NCI-H446 (cell line): ENCODE measurements around the gene FOXJ3.

Source experiments
- DNase-seq, 2 experiments: peaks; one replicate each; lab custom pipeline; 2025; lab: John Stamatoyannopoulos, UW

FOXJ3 gene

DNA sequence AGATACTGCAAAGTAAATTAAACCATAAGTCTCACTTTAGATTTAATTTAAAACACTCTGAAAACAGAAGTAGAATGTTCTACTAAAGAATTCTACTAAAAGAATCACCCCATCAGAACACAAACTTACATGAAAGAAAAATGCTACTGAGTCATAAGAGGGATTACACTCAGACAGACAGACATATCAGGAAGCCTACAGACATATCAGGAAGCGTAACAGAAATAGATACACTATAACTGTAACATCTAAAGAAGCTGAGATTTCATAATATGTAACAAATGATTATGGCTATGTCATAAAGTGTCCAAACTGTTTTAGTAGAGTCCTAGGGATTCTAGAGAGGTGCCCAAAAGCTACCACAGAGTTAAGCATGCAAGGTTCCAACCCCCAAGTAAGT lies 23.9 kb downstream of the FOXJ3 start:
- no peak for DNase-seq

DNA sequence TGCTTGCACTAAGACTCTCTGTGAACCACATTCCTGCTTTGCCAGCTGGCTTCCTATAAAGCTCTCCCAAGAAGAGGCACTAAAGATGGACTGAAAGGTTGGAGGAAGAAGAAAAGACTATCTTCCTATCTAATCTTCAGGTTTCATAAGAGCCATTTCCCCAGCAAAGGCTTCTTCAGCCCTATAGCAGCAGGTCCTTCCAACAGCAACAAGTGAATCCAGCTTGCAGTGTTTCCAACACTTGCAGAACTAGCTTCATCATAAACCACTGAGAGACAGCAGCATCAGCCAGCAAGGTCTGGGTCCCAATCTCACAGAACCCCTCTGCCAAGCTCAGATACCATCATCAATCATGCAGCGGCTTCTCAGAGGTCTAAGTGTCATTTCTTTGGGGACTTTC lies 28.1 kb downstream of the FOXJ3 start:
- DNase-seq: no peak

DNA sequence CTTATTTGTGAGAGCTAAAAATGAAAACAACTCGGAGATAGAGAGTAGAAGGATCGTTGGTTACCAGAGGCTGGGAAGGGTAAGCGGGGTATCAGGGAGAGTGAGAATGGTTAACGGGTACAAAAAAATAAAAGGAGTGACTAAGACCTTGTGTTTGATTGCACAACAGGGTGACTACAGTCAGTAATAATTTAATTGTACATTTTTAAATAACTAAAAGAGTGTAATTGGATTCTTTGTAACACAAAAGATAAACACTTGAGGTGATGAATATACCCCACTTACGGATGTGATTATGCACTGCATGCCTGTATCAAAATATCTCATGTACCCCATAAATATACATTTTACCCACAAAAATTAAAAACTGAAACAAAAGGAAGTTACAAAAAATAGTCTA lies 29.4 kb downstream of the FOXJ3 start:
- DNase-seq: no peak

DNA sequence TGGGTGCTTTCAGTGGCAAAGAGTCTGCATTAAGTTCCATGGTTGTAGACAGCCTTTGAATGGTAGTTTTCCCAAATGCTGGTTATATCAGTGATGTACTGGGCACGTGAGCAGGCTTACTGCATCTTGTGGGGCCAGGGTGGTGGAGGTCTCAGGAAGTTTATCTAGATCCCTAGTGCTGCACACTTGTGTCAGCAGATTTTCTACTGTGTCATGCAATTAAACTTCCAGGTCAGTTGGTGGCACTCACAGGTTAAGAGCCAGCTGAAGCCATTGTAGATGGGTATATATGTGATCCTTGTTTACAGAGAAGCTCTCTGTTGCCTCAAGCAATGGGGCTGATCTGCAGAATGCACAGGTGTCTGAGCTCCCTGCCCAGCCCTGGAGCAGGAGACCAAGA lies 33.0 kb downstream of the FOXJ3 start:
- DNase-seq: no peak

DNA sequence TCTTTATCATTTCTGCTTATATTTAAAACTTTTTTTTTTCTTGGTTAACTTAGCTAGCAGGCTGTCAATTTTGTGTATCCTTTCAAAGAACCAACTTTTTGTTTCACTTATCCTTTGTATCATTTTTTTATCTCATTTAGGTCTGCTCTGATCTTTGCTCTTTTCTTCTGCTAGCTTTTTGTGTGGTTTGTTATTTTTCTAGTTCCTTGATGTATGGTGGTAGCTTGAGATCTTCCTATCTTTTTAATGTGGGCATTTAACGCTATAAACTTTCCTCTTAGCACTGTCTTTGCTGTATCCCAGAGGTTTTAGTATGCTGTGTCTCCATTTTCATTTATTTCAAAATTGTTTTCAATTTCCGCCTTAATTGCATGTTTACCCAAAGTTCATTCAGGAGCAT lies 36.5 kb downstream of the FOXJ3 start:
- DNase-seq: no peak

DNA sequence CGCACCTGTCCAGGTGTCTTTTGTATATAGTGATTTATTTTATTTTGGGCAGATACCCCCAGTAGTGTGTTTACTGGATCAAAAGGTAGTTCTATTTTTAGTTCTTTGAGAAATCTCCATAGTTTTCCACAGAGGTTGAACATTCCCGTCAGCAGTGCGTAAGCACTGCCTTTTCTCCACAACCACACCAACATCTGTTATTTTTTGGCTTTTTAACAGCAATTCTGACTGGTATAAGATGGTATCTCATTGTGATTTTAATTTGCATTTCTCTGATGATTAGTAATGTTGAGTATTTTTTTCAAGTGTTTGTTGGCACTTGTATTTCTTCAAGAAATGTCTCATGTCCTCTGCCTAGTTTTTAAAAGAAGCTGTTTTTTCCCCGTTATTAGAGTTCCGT lies 39.2 kb downstream of the FOXJ3 start:
- no peak for DNase-seq

DNA sequence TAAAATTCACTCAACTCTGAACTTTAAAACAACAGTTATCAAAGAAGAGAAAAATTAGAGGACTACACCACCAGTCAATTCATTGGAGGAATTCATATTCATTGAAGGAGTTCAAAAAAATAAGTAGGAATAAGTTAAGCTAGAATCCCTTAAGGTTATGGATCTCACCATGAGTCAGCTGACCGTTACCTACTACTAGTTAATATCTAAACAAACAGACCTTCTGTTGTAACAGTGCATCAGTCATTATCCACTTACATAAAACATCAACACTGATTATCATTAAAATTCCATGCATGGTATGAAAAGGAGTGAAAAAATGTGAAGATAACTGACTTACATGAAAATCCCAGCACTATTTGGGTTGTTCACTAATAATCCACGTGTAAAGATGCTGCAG lies 44.9 kb downstream of the FOXJ3 start:
- DNase-seq: no peak

DNA sequence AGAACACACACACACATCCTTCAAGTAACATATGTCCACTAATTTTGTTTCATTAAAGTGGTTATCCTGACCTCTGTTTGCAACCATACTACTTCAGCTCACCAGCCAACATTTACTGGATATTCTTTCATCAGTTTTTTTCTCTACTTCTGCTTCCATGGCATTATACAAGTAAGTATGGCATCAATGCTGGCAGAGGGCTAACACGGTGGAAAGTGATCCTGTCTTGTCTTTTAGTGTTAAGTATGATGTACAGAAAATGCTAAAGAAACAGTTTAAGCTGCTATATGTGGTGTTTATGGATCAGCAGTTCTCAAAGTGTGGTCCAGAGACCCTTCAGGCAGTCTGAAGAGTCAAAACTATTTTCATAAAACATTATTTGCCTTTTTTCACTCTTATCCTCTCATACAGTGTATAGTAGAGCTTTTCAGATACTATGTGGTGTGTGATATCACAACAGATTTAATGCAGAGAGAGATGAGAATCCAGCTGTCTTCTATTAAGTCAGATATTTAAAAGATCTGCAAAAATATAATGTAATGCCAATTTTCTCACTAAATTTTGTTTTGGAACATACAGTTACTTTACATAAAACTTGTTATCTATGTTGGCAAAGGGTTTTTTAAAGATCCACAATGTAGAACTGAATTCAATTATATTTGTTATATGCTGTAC lies 46.6 kb downstream of the FOXJ3 start:
- no peak for DNase-seq

DNA sequence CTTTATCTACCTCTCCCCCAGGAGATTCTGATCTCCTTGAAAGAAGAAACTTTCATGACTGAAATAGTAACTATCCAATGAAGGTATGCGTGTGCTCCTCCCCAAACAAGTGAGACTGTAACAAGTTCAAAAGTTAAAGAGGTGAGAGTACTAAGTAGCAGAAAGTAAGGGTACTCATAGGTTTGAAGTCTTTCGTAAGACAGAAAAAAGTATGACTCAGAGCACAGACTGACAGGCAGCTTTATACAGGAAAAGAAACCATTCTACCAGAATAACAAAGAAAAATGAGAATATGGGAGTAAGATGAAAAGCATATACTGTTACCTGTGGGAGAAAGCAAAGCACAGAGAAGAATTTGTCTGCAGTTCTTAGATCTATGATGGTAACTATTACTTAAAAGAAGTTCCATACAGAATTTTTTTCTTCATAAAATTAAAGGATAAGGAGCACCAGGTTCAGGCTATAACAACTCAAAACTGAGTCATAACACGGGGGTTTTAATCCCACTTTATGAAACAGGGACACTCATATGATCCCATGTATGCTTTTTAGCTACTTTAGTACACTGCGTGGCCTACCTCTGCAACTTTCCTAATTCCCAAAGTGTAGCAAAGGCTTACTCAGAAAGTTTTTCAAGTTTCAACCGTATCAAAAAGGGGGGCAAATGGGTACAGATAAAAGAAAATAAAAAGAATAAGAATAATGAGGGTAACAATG lies 52.0 kb downstream of the FOXJ3 start:
- no peak for DNase-seq

DNA sequence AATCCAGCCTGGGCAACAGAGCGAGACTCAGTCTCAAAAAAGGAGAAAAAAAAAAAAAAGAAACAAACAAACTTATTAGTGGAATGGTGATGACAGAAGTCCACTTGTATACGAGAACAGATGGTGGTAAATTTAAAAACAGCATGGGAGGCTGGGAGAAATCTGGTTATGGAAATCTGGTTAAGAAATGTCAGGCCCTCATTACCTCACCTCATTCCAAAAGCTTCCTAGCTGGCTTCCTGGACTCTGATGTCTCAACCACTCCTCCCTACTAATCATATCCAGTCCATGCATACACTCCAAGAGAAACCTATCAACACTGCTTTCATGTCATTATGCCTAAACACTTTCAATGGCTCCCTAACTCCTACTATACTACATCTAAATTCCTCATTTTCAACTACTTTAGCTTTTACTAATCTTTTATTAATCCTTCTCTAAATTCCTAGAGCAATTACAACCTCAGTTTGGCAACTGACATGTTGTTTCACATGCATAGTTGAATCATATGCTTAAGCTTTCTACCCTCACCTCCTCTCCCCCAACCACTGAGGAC lies 52.9 kb downstream of the FOXJ3 start:
- DNase-seq: peak; percentile 39 to 71

DNA sequence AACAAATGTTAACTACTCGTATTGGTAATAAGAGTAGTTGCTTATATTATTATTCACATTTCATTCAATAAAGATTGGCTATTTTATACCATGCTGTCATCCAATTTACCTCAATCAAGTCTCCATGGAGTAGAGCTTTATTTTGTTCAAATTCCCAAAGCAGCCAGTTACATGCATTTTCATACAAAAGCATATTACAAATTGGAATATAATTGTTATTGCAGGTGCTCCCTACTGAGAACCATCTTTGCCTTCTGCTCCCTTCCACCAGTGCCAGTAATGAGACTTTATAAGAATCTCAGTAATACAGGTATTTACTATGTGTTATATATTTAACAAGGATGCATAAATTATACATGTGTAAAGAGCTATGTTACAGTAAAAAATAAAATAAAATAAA lies 54.2 kb downstream of the FOXJ3 start:
- DNase-seq: no peak

DNA sequence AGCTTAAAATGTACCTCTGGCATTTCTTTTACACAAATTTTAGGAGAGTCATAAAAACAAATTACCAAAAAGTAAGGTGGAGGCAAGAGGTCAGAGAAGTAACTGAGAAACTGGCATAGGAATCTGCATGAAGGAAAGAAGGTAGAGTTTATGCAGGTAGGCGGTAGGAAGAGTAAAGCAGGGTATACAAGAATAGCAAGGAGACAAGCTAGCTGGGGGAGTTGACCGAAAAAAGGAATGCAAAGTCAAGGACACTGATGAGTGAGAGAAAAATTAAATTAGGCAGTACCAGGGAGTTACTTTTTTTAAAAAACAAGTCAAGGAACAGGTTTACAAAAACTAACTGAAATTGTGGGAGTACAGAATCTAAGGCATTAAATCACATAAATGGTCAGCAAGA lies 56.0 kb downstream of the FOXJ3 start:
- DNase-seq: no peak

DNA sequence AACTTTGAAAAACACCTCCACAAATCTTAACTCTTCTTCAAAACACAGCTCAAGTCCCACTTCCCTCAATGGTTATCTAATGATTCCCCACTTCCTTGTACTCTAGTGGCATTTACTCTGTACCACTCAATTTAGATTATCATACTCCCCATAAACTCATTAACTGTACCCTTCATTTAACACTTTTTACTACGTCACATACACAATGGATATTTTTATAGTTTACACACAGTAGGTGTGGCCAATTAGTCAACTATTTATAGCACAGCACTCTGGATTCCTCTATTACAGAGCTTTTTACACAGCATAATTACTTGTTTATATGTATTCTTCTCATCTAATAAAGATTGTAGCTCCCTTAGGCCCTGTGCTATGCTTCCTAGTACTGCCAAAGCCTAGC lies 62.1 kb downstream of the FOXJ3 start:
- DNase-seq: no peak

DNA sequence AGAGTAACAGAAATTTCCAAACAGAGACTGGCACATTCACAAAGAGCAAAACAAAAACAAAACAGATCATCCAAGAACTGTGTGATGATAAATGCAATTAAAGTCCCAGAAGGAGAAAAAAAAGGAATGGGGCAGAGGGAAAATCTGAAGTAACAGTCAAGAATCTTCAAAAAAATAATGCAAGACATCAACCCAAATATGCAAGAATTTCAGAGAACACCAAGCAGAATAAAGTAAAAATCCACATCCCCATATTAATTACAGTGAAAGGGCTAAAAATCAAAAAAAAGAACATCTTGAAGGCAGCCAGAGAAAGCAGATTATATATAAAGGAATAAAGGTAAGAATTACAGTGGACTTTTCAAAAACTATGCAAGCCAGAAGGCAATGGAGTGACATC lies 67.1 kb downstream of the FOXJ3 start:
- no peak for DNase-seq

DNA sequence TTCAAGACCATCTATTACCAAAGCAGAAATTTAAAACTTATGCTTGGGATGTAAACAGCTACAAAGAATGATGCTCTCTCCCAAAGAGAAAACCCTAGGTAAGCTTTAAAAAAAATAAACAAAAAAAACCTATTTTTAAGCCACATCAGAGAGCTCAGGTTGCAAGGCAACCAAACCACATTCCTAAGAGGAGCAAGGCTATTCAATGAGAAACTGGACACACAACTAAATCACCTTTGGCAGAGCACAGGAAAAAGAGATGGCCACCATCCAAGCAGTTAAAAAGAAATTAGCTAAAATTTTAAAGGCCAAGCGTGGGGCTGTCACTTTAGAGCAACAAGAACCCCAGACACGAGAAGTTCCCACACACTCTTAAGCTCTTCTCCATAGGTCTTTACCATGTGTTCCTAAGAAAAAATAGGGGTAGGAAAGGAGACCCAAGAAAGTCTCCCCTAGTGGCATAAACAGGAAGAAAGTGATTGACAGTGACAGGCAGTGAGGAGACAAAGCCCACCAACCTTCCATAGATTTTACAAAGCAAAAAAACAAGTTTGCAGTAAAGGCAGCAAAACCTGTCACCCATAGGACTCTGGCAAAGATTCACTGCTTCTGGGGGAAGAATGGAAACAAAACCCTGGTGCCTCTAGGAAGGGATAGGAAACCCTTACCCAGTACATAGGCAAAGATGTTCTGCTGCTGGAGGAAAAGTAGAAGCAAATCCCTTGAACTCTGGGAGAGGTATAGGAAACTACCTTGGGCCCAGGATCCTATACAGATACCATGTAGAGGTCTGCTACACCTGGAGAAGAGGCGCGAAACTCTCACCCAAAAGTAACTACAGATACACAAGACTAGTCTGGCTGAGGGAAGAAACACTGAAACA lies 68.5 kb downstream of the FOXJ3 start:
- DNase-seq: no peak

DNA sequence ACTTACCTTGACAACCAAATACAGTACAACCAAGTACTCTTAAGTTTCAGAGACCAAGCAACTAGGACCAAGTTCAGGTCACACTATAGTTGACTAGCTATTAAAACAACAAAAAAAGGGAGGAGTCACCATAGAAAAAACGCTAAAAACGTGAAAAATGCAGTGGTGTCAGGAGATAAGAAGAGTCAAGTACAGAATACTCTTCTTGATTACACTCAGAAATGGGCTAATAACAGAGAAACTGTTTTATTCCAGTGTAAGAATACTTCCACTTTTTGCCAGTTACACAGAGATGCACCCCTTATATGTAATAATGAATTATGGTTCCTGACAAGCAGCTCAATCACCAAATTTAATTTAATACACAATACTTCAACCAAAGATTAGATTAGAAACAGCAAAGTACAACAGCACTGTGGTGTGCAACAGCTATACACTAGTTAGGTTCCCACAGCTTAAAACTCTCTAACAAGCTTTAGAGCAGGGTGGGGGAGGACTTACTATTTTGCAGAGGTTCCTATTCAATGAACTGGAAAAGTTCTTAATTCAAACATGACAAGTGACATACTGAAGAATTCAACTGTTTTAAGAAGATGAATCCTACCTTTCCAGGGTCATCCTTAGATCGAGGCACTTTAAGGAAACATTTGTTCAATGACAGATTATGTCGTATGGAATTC lies 70.4 kb downstream of the FOXJ3 start:
- DNase-seq: no peak

DNA sequence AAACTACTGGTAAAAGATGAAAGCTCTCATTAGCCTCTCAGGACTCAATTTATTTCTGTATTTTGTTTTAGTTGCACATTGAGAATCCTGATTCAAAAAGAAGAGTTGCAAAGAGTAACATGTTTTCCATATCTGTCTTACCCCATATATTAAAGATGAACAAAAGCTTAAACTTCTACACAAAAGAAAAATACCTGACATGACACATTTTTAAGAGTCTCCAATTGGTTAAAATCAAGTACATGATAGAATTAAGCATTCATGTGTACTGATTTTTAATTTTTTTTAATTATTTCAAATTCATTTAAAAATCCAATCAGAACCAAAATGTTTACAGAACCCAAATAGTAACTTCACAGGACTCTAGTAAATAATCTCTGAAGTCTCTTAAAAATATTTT lies 72.0 kb downstream of the FOXJ3 start:
- no peak for DNase-seq

DNA sequence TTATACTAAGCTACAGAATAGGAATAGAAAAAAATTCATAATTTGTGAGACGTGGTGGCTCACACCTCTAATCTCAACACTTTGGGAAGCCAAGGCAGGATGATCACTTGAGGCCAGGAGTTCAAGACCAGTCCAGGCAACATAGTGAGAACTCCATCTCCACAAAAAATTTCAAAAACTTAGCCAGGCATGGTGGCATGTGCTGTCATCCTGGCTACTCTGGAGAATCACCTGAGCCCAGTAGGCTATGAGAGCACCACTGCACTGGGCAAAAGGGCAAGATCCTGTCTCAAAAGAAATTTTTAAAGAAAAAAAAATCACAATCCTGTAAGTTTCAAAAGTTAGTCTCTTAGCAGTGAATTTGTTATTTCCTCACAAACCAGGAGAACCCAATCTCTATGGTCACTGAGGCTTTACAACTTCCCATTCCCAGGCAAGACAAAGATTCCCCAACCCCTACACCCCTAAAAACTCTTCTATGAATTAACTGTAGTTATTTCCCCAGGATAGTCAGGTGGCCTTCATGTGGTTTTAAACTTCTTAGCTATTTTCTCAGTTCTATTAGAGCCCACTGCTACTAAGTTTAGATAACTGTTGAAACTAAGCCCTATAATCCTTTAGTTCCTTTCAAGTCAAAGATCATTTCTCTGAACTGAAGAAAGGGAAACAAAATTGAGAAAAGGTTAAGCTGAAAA lies 74.5 kb downstream of the FOXJ3 start:
- no peak for DNase-seq

DNA sequence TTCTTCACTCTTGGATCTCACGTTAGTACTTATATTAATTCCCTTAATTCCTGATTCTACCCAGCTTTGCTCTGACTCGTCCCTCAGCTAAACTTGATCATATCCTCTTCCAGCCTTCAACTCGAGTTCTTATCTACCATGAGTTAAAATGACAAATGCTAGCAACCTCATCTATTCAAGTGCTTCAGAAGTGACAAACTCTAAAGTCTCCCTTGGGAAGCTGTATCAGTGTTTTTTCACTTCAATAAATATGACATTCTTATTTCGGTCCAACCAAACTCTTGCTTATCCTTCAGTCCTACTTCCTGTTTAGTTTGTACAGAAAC lies 75.3 kb downstream of the FOXJ3 start:
- DNase-seq: no peak

DNA sequence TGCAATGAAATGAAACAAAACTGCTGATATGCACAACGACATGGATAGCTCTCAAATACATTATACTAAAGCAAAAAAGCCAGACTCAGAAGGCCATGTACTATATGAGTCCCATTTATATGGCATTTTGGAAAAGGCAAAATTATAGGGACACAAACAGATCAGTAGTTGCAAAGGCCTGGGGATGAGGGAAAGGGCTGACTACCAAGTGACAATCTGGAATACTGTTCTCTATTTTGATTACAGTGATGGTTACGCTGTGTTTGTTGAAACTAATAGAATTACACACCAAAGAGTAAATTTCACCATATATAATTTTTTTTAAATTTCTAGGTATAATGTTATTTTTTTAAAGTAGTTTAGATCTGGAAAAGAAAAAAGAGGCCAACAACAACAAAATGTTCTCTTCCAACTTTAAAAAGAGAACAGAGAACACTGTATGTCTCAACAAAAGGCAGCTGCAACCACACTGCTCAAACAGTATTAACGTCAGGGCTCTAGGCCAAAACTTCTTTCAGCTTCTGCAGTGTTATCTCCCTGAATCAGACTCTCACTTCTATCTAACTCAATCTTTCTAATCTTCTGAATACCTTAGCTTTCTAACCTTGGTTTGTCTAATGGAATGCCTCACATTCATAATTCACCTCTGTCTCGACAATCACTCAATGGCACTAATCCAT lies 75.8 kb downstream of the FOXJ3 start:
- DNase-seq: peak in 1 of 2 experiments; percentile 2

DNA sequence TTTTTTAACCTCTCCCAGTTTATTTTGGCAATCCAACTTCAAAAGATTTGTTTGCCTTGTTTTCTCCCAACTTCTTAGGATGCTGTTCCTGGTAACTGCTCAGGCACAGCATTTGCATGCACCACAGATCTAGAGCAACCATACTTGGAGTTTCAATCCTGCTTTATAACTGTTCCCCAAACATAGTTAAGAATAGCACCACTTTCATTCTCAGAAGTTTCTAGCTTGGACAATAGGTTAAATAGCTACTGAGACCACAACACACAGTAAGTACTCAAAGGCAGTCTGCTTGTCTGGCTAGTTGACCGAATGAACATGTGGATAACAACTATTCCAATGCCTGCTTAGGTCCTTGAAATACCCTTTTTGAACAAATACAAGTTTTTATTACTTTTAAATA lies 76.8 kb downstream of the FOXJ3 start:
- DNase-seq: no peak
